Measurements from ENCODE around the gene STK26. TPM values are rescaled to one million over a fixed set of nuclear protein-coding genes. Genes with fewer than 3 reads are reported as not detected.

STK26 gene
- total RNA-seq, 1 experiment from 2014 or later: 38.5 TPM

DNA sequence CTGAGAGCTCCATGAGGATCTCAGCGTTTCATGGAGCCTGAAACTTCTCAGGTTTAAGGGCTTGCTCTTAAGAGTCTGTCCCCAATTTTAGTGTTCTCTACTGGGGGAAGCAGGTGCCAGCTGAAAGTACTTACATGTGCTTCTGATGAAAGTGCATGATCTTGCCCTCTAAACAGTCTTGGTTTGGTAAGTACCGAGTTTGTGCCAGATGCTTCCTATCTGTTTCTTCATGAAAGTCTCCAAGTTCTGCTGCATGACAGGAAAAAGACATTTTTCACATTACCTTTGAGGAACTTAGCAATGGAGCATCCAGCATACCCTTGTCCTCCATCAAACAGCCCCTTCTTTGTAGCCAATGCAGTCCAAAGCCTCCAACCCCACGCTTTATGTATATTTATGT lies 62.7 kb downstream of the STK26 start:
- no peaks in the 10 kb centered on the region for H3K36me3 Mint-ChIP-seq (ENCODE audit: insufficient read depth, unreplicated experiment)
- peaks cover 36% of the 10 kb centered on the region for H3K27me3 Mint-ChIP-seq (ENCODE audit: unreplicated experiment)
- CTCF ChIA-PET: no interaction called here

DNA sequence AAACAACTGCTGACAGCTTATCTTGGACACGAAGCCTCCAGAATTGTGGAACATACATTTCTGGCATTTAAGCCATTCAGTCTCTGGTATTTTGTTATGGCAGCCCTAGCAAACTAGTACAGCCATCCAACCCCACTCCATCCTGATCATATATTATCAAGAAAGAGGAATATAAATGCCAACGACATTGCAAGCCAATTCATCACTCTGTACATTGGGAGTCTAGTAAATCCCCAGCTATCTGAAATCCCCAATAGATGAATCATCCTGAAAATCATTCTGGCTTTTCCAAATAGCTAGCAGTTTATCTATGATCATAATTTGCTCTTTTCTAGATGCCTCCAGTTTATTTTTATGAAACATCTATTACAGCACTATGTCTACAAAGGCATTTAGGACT lies 63.6 kb downstream of the STK26 start:
- intact Hi-C loops (cut with micrococcal nuclease; ENCODE audit: unreplicated experiment): no loop called here

More for the DNA sequence above, 62.7 kb downstream of the STK26 start:
- no peak overlapping the region for H3K4me3 Mint-ChIP-seq (ENCODE audit: low read depth, unreplicated experiment)
- no peaks in the 10 kb centered on the region for H3K9me3 Mint-ChIP-seq (ENCODE audit: low read depth, unreplicated experiment)
- TF ChIP-seq, protein P1, sequence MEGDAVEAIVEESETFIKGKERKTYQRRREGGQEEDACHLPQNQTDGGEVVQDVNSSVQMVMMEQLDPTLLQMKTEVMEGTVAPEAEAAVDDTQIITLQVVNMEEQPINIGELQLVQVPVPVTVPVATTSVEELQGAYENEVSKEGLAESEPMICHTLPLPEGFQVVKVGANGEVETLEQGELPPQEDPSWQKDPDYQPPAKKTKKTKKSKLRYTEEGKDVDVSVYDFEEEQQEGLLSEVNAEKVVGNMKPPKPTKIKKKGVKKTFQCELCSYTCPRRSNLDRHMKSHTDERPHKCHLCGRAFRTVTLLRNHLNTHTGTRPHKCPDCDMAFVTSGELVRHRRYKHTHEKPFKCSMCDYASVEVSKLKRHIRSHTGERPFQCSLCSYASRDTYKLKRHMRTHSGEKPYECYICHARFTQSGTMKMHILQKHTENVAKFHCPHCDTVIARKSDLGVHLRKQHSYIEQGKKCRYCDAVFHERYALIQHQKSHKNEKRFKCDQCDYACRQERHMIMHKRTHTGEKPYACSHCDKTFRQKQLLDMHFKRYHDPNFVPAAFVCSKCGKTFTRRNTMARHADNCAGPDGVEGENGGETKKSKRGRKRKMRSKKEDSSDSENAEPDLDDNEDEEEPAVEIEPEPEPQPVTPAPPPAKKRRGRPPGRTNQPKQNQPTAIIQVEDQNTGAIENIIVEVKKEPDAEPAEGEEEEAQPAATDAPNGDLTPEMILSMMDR (IDR thresholded peaks at IDR 0.05; ENCODE audit: unreplicated experiment): no peak
- no peaks in the 10 kb centered on the region for H3K4me1 Mint-ChIP-seq (ENCODE audit: low read depth, unreplicated experiment)
- H3K27ac Mint-ChIP-seq (ENCODE audit: unreplicated experiment): no peak overlapping the region
- no peak for DNase-seq
- no TSS peak for BruUV-seq (replicated peaks)
- intact Hi-C loops (cut with micrococcal nuclease; ENCODE audit: unreplicated experiment): no loop called here

DNA sequence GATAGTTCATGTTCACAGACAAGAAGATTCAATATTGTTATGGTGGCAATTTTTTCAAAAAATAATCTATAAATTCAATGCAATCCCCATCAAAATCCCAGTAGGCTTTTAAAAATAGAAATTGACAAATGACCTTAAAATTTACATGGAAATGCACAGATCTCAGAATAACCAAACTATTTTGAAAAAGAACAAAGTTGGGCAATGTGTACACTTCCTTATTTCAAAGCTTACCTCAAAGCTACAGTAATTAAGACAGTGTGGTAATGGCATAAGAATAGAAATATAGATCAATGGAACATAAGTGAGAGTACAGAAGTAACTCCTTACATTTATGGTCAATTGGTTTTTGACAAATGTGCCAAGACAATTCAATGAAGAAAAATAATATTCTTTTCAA lies 65.8 kb downstream of the STK26 start:
- Mint-ChIP-seq H3K9me3 (ENCODE audit: low read depth, unreplicated experiment) (no peaks in the 10 kb centered on the region), H3K27me3 (ENCODE audit: unreplicated experiment) (peaks cover 17% of the 10 kb centered on the region), H3K4me3 (ENCODE audit: low read depth, unreplicated experiment) (no peak overlapping the region), H3K36me3 (ENCODE audit: insufficient read depth, unreplicated experiment) (no peaks in the 10 kb centered on the region), H3K27ac (ENCODE audit: unreplicated experiment) (no peak overlapping the region), H3K4me1 (ENCODE audit: low read depth, unreplicated experiment) (no peaks in the 10 kb centered on the region)
- CTCF ChIA-PET: no interaction called here
- DNase-seq: no peak
- TF ChIP-seq, protein P1 (IDR thresholded peaks at IDR 0.05; ENCODE audit: unreplicated experiment): no peak
- intact Hi-C loops (cut with micrococcal nuclease; ENCODE audit: unreplicated experiment): no loop called here
- BruUV-seq (replicated peaks): no TSS peak

More for the DNA sequence above, 63.6 kb downstream of the STK26 start:
- no peak overlapping the region for H3K4me3 Mint-ChIP-seq (ENCODE audit: low read depth, unreplicated experiment)
- no peaks in the 10 kb centered on the region for H3K4me1 Mint-ChIP-seq (ENCODE audit: low read depth, unreplicated experiment)
- peaks cover 36% of the 10 kb centered on the region for H3K27me3 Mint-ChIP-seq (ENCODE audit: unreplicated experiment)
- TF ChIP-seq, protein P1 (IDR thresholded peaks at IDR 0.05; ENCODE audit: unreplicated experiment): no peak
- H3K9me3 Mint-ChIP-seq (ENCODE audit: low read depth, unreplicated experiment): no peaks in the 10 kb centered on the region
- H3K36me3 Mint-ChIP-seq (ENCODE audit: insufficient read depth, unreplicated experiment): no peaks in the 10 kb centered on the region
- BruUV-seq (replicated peaks): no TSS peak
- CTCF ChIA-PET: no interaction called here
- H3K27ac Mint-ChIP-seq (ENCODE audit: unreplicated experiment): no peak overlapping the region
- no peak for DNase-seq

DNA sequence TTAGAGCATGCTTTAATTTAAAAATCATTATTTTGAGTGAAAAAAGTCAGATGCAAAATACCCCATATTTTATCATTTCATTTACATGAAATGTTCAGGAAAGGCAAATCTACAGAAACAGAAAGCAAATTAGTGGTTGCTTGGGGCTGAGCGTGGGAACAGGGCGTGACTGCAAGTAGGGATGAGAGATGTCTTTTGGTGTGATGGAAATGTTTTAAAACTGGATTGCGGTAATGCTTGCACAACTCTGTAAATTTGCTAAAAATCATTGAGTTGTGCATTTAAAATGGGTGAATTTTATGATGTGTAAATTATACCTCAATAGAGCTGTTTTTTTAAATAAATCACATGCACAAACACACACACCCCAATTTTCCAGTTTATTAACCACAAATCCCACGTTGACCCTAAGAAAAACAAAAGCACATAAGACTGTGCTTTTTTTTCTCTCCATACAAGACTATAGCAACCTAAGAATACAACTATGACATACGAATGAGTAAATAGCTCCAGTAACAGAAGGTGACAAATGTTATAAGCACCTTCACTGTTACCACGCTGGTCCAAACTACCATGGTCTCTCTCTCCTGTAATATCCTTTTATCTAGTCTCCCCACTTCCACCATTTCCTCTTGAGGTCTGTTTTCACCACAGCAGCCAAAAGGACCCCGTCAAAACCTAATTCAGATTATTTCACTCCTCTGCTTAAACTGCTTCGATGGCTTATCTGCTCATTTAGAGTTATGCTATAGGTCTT lies 67.5 kb downstream of the STK26 start:
- no peak overlapping the region for H3K27ac Mint-ChIP-seq (ENCODE audit: unreplicated experiment)
- no peak overlapping the region for H3K4me3 Mint-ChIP-seq (ENCODE audit: low read depth, unreplicated experiment)
- no peak for DNase-seq
- H3K4me1 Mint-ChIP-seq (ENCODE audit: low read depth, unreplicated experiment): no peaks in the 10 kb centered on the region
- H3K27me3 Mint-ChIP-seq (ENCODE audit: unreplicated experiment): peaks cover under 1% of the 10 kb centered on the region
- intact Hi-C loops (cut with micrococcal nuclease; ENCODE audit: unreplicated experiment): loop anchor here (5.0 kb wide), 1 partner anchor 542 kb away; no protein-coding TSS in a partner anchor
- H3K9me3 Mint-ChIP-seq (ENCODE audit: low read depth, unreplicated experiment): no peaks in the 10 kb centered on the region
- CTCF ChIA-PET: interaction anchor here (0.7 kb wide), 1 partner anchor 263 kb away, joined by 7 read pairs; no protein-coding TSS in a partner anchor
- H3K36me3 Mint-ChIP-seq (ENCODE audit: insufficient read depth, unreplicated experiment): no peaks in the 10 kb centered on the region
- TF ChIP-seq, protein P1 (IDR thresholded peaks at IDR 0.05; ENCODE audit: unreplicated experiment): no peak
- BruUV-seq (replicated peaks): no TSS peak

Data from Calu3 (cell line).